ENCODE data around the gene TECTB. TPM values are rescaled to one million over a fixed set of nuclear protein-coding genes. Genes with fewer than 3 reads are reported as not detected.

The TECTB gene
- total and polyA plus RNA-seq, 9 of the 15 experiments (the other 6 are each of a cell fraction or from before 2014, with no cell fraction given) = not detected

DNA sequence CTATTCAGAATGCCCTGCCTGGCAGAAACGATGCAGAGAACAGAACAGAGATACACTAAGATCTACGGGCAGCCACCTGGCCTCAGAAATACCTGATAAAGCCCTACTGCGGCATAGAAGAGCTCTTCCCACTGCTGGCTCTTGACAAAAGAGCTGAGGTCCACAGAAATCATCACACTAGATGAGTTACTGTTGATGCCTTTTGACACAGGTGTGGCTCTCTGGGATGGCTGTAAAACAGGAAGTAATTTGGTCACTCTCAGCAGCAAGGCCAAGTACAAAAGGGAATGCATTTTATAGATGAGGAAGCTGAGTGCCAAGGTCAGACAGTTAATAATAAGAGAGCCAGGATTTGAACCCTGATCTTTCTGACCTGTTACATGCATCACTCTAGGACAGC, 55.8 kb downstream of the TECTB start (continued):
- TF ChIP-seq TAF15 (IDR thresholded peaks at IDR 0.05; ENCODE audit: low read depth, low read length) (no peak), SOX6 (IDR thresholded peaks at IDR 0.05) (no peak), PTBP1 (IDR thresholded peaks at IDR 0.05; ENCODE audit: low read depth, low read length) (no peak)

DNA sequence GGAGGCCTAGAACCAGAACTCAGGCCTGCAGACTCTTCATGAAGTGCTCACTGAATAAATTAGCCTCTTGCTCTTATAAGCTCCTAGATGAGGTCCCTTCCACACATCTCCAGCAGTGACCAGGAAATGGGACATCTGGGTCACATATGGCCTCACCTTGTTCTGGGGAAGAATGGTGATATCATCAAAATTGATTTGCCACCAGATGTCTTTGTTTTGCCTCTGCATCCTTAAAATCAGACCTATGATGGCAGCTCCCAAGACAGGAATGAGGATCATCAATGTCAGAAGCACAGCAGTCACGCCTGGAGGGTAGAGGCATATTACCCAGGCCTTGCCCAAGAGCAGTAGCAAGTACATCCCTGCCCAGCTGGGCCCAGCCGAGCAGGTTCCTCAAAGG, 57.4 kb downstream of the TECTB start:
- FAIRE-seq (no peak), ATAC-seq (no peak), DNase-seq (ENCODE audit: extremely low read depth in 1 of 4, low spot score in 3 of 4) (no peak)
- H3K9ac ChIP-seq (ENCODE audit: insufficient read depth in 1 of 2, low read depth in 2 of 2, low read length in 2 of 2) = no peak overlapping the region
- peaks cover 0 to 6% of the 10 kb centered on the region in 2 experiments; a peak in 2 of 5 replicates for H3K27me3 ChIP-seq (ENCODE audit: control insufficient read depth in 2 of 2, insufficient read depth in 2 of 2, low read length in 2 of 2)
- no peaks in the 10 kb centered on the region for H3K36me3 ChIP-seq (ENCODE audit: control insufficient read depth, insufficient read depth, low read length)
- TF ChIP-seq, protein P1, sequence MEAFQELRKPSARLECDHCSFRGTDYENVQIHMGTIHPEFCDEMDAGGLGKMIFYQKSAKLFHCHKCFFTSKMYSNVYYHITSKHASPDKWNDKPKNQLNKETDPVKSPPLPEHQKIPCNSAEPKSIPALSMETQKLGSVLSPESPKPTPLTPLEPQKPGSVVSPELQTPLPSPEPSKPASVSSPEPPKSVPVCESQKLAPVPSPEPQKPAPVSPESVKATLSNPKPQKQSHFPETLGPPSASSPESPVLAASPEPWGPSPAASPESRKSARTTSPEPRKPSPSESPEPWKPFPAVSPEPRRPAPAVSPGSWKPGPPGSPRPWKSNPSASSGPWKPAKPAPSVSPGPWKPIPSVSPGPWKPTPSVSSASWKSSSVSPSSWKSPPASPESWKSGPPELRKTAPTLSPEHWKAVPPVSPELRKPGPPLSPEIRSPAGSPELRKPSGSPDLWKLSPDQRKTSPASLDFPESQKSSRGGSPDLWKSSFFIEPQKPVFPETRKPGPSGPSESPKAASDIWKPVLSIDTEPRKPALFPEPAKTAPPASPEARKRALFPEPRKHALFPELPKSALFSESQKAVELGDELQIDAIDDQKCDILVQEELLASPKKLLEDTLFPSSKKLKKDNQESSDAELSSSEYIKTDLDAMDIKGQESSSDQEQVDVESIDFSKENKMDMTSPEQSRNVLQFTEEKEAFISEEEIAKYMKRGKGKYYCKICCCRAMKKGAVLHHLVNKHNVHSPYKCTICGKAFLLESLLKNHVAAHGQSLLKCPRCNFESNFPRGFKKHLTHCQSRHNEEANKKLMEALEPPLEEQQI (IDR thresholded peaks at IDR 0.05) = no peak
- TF ChIP-seq SRF (CRISPR knock-in tag; IDR thresholded peaks at IDR 0.05) (no peak), CTBP1 (IDR thresholded peaks at IDR 0.05; ENCODE audit: borderline replicate concordance) (no peak), ILF3 (IDR thresholded peaks at IDR 0.05; ENCODE audit: borderline replicate concordance) (no peak), L3MBTL2 (IDR thresholded peaks at IDR 0.05) (no peak), MEF2A (IDR thresholded peaks at IDR 0.05; ENCODE audit: control insufficient read depth, low read depth, low read length) (no peak), ZNF253 (CRISPR knock-in tag; conservative IDR thresholded peaks at IDR 0.05) (no peak), MECOM (CRISPR knock-in tag; IDR thresholded peaks at IDR 0.05) (no peak), CHD1 (IDR thresholded peaks at IDR 0.05; ENCODE audit: low read length) (no peak), COPS2 (conservative IDR thresholded peaks at IDR 0.05) (no peak), DMBX1 (CRISPR knock-in tag; IDR thresholded peaks at IDR 0.05; ENCODE audit: borderline replicate concordance) (no peak), PRPF4 (IDR thresholded peaks at IDR 0.05; ENCODE audit: insufficient read depth, low read depth, low read length, poor library complexity, severe bottlenecking) (no peak), MXI1 (IDR thresholded peaks at IDR 0.05; ENCODE audit: low read depth, low read length) (no peak)
- TF ChIP-seq, protein P2, sequence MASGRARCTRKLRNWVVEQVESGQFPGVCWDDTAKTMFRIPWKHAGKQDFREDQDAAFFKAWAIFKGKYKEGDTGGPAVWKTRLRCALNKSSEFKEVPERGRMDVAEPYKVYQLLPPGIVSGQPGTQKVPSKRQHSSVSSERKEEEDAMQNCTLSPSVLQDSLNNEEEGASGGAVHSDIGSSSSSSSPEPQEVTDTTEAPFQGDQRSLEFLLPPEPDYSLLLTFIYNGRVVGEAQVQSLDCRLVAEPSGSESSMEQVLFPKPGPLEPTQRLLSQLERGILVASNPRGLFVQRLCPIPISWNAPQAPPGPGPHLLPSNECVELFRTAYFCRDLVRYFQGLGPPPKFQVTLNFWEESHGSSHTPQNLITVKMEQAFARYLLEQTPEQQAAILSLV (tag; IDR thresholded peaks at IDR 0.05) = no peak
- H3K4me2 ChIP-seq (ENCODE audit: insufficient read depth, low read length) = no peak overlapping the region
- CTCF ChIA-PET (ENCODE audit: low intra/inter-chr PET ratio) = no interaction called here
- no peak overlapping the region for H3K27ac ChIP-seq (ENCODE audit: extremely low read depth, low read depth, low read length)
- H2AFZ ChIP-seq (ENCODE audit: low read depth, low read length) = no peak overlapping the region
- BruUV-seq (replicated peaks) = no TSS peak
- WGBS (ENCODE audit: insufficient coverage, low coverage, missing lambda C conversion rate) = 23% methylated on average over 2 of the region's 2 CpGs
- H3K4me1 ChIP-seq (replicated peaks in 1 of 2; ENCODE audit: control insufficient read depth in 2 of 2, insufficient read depth in 2 of 2, low read length in 2 of 2) = peaks cover 0 to 3% of the 10 kb centered on the region in 2 experiments; a peak in 1 of 5 replicates
- H3K4me3 ChIP-seq = no peak overlapping the region
- POLR2A ChIA-PET = no interaction called here
- intact Hi-C loops (cut with micrococcal nuclease) = no loop called here
- H4K20me1 ChIP-seq (replicated peaks; ENCODE audit: control insufficient read depth, insufficient read depth, low read length) = no peaks in the 10 kb centered on the region; the same call in 1 of the 2 replicates
- no peaks in the 10 kb centered on the region for H3K9me1 ChIP-seq (ENCODE audit: control insufficient read depth, insufficient read depth, low read length)
- no peaks in the 10 kb centered on the region for H3K79me2 ChIP-seq (ENCODE audit: control insufficient read depth, insufficient read depth, low read length)
- H3K9me3 ChIP-seq (replicated peaks; ENCODE audit: control insufficient read depth, insufficient read depth, low read depth, low read length) = no peaks in the 10 kb centered on the region
- in situ Hi-C loops (cut with MboI) = no loop called here
